ENCODE measurements around the gene VWA2. TPM values are rescaled to one million over a fixed set of nuclear protein-coding genes. Genes with fewer than 3 reads are reported as not detected.

Gene VWA2
- total RNA-seq, 1 donor from 2014 or later = not detected

- H3K4me1 Mint-ChIP-seq = no peaks in the 10 kb centered on the region
- no peaks in the 10 kb centered on the region for H3K36me3 Mint-ChIP-seq (ENCODE audit: low read depth)
- no peak for ATAC-seq (ENCODE audit: low read depth)
- no peak for DNase-seq
- H3K27me3 Mint-ChIP-seq = no peaks in the 10 kb centered on the region
- no peak overlapping the region for H3K4me3 Mint-ChIP-seq
- H3K27ac Mint-ChIP-seq = no peak overlapping the region
- TF ChIP-seq CTCF (IDR thresholded peaks at IDR 0.05) = no peak
- no peaks in the 10 kb centered on the region for H3K9me3 Mint-ChIP-seq
- CTCF ChIA-PET = no interaction called here
- POLR2A ChIA-PET = no interaction called here
- intact Hi-C loops (cut with micrococcal nuclease) = no loop called here
Measured at GRCh38 chr10:114319406-114320248, 80.6 kb downstream of the VWA2 start.

GRCh38 chr10:114320249-114321116 is 81.4 kb downstream of the VWA2 start:
- POLR2A ChIA-PET = no interaction called here
- Mint-ChIP-seq H3K36me3 (ENCODE audit: low read depth) (no peaks in the 10 kb centered on the region), H3K4me3 (no peak overlapping the region), H3K9me3 (no peaks in the 10 kb centered on the region), H3K27ac (no peak overlapping the region), H3K4me1 (no peaks in the 10 kb centered on the region), H3K27me3 (no peaks in the 10 kb centered on the region)
- ATAC-seq (ENCODE audit: low read depth) (no peak), DNase-seq (no peak)
- no peak for TF ChIP-seq CTCF (IDR thresholded peaks at IDR 0.05)
- CTCF ChIA-PET = no interaction called here
- intact Hi-C loops (cut with micrococcal nuclease) = no loop called here

- H3K36me3 Mint-ChIP-seq (ENCODE audit: low read depth) = no peaks in the 10 kb centered on the region
- intact Hi-C loops (cut with micrococcal nuclease) = no loop called here
- no peak for TF ChIP-seq CTCF (IDR thresholded peaks at IDR 0.05)
- no peak for DNase-seq
- H3K9me3 Mint-ChIP-seq = no peaks in the 10 kb centered on the region
- CTCF ChIA-PET = no interaction called here
- no peaks in the 10 kb centered on the region for H3K4me1 Mint-ChIP-seq
- H3K4me3 Mint-ChIP-seq = no peak overlapping the region
- no peak overlapping the region for H3K27ac Mint-ChIP-seq
- ATAC-seq (ENCODE audit: low read depth) = no peak
- no peaks in the 10 kb centered on the region for H3K27me3 Mint-ChIP-seq
- POLR2A ChIA-PET = no interaction called here
Measured at GRCh38 chr10:114322344-114322743, 83.3 kb downstream of the VWA2 start.

- no peaks in the 10 kb centered on the region for H3K9me3 Mint-ChIP-seq
- TF ChIP-seq CTCF (IDR thresholded peaks at IDR 0.05) = no peak
- H3K27ac Mint-ChIP-seq = no peak overlapping the region
- H3K4me3 Mint-ChIP-seq = no peak overlapping the region
- DNase-seq (no peak), ATAC-seq (ENCODE audit: low read depth) (no peak)
- POLR2A ChIA-PET = no interaction called here
- H3K36me3 Mint-ChIP-seq (ENCODE audit: low read depth) = no peaks in the 10 kb centered on the region
- CTCF ChIA-PET = interaction anchor here (1.3 kb wide), 1 partner anchor 19 kb away, joined by 4 read pairs; no protein-coding TSS in a partner anchor
- H3K27me3 Mint-ChIP-seq = no peaks in the 10 kb centered on the region
- no peaks in the 10 kb centered on the region for H3K4me1 Mint-ChIP-seq
- intact Hi-C loops (cut with micrococcal nuclease) = no loop called here
Measured at GRCh38 chr10:114323023-114323422, 84.0 kb downstream of the VWA2 start.

- ATAC-seq (ENCODE audit: low read depth) (no peak), DNase-seq (no peak)
- intact Hi-C loops (cut with micrococcal nuclease) = no loop called here
- ChIA-PET CTCF (interaction anchor here (1.3 kb wide), 1 partner anchor 22 kb away, joined by 4 read pairs; no protein-coding TSS in a partner anchor), POLR2A (no interaction called here)
- H3K4me1 Mint-ChIP-seq = no peaks in the 10 kb centered on the region
- H3K27me3 Mint-ChIP-seq = peaks cover 7% of the 10 kb centered on the region
- H3K9me3 Mint-ChIP-seq = no peaks in the 10 kb centered on the region
- H3K27ac Mint-ChIP-seq = no peak overlapping the region
- H3K36me3 Mint-ChIP-seq (ENCODE audit: low read depth) = no peaks in the 10 kb centered on the region
- TF ChIP-seq CTCF (IDR thresholded peaks at IDR 0.05) = no peak
- H3K4me3 Mint-ChIP-seq = no peak overlapping the region
Measured at GRCh38 chr10:114326795-114327194, 87.7 kb downstream of the VWA2 start.

Data from activated B cell treated with CpG ODN at 0.5 μM for 24 hours (primary cell).